GM18526 (cell line): ENCODE results near the gene CD81.

Experiments
- POLR2A ChIP-seq: IDR thresholded peaks from 3 replicates; pipeline ENCODE4 v1.6.1; 2011; ENCODE audit not compliant: insufficient read length; ENCODE audit errors: extremely low read depth

Gene CD81

DNA sequence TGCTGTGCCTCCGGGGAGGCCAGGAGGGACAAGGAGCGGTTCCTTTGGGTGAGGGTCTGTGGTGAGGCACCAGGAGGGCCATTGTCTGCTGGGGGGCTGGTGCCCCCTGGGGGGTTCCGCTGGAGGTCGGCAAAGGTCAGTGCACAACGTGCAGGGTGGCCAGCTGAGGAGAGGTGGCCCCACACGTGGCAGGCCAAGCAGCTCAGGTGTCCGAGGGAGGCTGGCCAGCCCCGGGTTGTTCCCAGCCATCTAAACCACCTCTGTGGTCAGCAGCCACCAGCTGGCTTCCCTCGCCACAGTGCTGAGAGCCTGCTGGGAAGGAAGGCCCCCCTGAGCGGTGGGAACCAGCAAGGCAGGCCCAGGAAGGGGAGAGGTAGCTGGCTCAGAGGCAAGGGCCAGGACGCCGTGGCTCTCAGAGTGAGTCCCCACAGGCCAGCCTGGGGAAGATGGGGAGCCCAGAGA is 27.7 kb downstream of the CD81 start:
- no peak for TF ChIP-seq POLR2A

DNA sequence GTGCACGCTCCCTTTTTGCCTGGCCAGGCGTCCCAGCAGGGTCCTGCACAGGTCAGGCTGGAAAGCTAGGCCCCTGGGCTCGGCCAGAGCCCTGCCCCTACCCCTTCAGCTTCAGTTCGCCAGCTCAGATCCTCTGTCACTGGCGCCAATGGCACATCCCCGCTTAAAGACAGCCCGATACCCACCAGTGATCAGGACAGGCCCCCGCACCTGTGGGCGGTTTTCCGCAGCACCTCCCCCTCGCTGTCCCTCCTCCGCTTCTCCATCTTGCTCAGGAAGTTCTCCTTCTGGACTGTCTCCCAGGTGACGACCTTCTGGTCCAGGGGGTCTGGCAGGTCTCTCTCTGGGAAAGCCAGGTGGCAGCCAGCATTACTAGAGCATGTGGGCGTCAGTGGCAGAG is 29.3 kb downstream of the CD81 start:
- no peak for TF ChIP-seq POLR2A

DNA sequence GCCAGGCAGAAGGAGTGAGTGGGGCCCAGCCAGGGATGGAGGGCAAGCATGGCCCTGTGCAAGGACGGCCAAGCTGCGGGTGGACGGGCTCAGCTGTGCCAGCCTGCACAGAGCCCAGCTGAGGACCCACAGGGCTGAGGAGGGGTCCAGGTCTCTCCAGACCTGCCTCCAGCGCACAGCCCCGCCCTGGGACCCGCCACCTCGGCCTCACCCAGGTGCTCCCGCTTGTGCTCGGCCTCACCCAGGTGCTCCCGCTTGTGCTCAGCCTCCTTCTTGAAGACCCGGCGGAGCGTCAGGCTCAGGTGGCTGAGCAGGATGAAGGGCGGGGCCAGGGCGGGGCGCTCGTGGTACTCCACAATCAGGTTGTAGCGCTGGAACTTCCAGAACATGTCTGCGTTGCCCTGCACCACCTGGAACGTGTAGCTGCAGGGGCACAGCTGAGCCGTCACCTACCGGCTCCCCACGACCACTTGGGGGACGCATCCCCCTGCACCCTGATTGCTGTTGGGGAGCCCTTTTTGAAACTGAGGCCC is 29.8 kb downstream of the CD81 start:
- TF ChIP-seq POLR2A: no peak

DNA sequence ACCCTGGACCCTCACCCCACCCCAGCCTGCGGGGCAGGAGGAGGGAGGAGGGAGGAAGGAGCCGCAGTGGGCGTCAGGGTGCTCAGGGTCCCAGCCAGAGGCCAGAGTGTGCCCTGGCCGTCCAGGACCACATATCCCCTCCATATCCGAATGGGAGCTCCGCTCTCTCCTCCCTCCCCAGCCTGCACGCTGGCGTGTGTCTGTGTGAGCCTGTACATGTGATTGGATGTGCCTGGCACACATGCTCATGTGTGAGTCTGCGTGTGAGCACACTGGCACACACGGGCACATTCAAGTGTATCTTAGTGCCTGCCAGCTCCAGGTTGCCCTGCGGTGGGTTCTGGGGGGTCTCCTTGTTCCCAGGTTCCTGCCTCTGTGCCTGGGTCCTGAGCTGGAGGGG is 31.6 kb downstream of the CD81 start:
- no peak for TF ChIP-seq POLR2A

DNA sequence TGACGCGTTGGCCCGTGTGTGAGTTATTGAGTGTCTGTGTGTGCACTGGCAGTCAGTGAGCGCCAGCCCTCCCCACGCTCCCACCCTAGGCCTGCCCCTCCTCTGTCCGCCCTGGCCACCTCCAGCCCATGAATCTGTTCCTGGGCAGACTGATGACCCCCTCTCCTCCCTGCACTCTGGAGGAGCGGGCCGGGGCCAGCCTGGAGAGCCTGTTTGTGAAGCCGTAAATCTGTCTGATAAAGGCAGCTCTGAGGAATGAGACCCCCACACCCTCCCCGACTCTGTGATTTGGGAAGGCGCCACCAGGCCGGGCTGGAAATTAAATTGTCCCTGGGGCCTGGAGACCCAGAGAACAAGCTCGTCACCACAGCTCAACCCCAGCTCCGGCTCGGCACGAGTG is 32.0 kb downstream of the CD81 start:
- no peak for TF ChIP-seq POLR2A

DNA sequence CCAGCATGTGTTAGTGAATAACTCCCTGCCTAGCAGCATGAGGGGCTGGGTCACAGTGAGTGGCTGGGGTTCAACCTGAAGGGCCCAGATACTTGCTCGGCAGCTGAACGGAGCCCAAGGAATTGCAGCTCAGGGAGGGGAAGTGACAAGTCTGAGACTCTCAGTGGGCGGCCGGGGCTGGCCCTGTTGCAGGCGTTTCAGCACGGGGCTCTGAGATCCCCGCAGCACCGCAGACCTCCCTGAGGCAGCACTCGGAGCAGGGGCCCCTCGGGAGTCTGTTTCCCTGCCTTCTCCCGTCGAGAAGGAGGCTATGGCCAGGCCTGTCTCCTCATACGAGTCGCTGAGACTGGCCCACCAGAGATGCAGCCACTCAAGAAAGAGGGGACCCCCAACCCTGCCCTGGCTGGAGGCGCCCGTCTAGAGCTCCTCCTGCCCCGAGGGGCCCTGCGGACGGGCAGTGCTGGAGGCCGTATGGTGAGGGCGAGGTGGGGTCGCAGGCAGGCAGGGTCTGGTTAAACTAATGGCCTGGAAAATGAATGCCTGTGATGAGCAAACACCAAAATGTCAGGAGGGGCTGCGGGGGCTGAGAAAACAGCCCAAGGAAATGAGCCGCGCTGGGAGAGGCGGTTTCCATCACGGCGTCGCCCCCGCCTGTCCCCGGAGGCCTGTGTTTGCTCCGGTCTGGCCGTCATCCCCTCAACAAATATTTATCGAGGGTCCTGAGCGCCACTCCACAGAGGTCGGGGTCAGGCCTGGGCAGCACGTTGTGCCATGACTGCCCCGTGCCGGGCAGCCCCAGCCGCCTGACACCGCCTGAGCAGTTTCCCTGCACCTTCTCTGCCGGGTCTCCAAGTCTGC is 32.7 kb downstream of the CD81 start:
- no peak for TF ChIP-seq POLR2A

DNA sequence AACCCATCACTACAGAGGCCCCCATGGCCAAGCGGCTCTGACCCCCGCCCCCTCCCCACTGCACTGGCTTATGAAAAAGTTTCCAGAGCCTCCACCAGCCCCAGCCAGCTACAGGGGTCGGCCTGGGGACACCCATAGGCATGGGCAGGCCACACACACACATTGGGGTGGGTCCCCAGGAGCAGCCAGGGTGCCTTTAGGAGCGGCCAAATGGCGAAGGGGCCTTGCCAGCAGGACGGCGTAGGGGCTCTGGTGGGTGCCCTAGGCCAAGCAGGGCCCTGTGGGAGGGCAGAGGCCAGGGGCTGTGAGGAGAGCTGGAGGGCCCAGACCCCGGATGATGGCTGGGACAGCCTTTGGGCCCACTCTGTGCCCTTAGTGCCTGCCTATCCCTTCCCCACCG is 33.5 kb downstream of the CD81 start:
- no peak for TF ChIP-seq POLR2A

DNA sequence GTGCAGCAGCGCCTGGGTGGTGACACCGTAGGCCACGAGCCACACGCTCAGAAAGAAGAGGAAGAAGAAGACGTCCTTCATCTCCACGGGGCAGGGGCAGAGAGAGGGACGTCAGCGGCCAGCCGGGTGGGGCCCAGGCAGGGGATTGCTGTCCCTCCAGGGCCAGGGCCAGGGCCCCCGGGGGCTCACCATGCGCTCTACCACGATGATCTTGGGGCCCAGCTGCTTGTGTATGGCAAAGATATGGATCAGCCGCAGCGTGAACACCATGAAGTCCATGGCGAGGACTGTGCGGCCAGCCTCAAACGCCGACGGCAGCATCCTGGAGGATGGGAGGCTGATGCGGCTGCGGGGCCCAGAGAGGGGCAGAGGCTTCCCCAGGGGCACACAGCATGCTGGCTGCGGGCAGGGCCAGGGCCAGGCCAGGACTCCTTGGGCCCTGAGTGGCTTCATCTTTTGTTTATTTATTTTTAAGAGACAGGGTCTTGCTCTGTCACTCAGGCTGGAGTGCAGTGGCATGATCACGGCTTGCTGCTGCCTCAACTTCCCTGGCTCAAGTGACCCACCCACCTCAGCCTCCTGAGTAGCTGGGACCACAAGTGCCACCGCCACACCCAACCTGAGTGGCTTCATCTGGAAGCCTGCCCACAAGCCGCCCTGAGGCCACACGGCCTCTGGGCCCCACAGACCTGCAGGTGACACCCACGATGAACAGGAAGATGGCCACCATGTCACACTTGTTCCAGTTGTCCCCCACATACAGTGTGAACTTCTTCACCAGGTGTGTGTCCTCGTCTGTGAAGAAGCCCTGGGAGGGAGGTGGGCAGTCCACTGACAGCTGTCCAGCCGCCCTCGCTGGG is 34.6 kb downstream of the CD81 start:
- TF ChIP-seq POLR2A: no peak

DNA sequence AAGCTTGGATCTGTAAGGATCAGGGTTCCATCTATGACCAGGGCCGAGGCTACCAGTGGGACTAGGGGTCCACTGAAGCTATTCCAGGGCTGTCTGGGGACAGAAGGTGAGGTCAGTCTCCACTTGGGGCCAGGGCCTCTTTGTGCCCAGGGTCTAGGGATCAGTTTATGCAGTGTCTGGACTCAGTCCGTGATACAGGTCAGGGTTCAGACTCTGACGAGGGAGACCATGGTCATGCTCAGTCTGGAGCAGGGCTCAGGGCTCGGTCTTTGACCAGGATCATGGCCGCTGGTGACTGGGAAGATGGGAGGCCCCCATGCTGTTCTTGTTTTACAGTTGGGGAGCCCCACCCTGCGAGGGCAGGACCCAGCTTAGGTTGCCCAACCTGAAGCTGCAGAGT is 35.2 kb downstream of the CD81 start:
- TF ChIP-seq POLR2A: no peak

DNA sequence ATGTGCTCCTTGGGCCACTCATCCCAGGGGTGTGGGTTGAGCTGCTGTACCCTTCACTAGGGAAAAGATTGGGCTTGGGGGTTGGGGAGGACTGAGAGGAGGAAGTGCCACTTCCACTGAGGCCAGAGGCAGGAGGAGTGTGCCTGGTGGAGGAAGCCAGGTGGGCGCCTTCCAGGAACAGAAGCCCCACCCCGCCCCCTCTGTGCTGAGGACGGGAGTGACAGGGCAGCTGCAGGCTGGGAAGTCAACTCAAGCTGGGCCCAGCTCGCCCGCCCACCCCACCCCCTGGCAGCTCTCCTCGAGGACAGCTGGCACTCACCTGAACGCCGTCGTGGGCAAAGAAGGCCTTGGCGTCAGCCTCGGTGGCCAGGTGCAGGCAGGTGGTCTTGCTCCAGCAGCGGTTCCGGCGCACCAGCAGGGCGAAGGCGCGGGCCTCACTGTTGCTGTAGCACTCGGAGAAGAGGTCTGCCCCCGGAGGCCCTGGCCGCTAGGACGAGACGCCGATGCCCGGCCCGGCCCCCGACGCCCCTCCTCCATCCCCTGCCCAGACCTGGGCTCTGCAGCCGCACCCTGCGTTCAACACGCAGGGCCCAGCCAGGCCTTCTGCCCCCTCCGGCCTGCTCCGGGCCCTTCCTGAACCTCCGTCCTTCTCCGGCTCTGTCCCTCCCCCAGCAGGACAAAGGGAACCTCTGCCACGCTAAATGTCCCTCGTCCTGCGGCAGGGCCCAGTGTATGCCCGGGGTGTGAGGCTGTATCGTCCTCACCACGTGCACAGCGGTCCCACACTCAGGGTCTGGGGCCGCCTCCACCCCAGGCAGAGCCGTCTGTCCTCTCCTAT is 36.9 kb downstream of the CD81 start:
- no peak for TF ChIP-seq POLR2A

DNA sequence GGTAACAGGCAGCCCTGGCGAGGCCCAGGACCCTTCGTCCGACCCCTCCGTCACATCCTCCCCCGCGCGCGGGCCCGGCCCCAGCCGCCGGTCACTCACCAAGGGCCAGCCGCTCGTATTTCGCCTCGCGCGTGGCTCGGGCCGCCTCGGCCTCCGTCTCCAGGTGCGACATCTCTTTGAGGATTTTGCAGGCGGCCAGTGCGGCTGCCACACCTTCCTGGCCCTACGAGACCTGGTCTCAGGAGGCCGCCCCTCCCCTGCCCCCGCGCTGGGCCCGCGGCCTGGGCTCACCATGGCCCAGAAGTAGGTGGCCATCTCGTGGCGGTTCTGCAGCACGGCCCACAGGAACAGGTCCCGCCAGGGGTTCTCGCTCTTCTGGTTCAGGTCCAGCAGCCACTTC is 37.5 kb downstream of the CD81 start:
- no peak for TF ChIP-seq POLR2A

DNA sequence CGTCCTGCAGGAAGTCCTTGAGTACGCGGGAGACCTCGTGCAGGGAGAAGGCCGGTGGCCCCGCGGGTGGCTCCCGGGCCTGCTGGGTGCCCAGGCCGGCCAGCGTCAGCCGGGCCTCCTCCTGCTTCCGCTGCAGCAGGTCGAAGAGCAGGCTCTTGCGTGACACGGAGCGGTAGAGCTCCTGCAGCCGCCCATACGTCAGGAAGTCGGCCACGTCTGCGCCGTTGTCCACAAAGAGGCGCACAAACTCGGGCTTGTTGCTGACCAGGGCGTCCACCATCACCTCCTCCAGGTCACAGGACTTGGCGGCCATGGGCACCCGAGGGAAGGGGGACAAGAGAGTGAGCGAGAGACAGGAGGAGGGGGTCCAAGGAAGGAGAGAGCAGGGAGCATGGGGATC is 38.1 kb downstream of the CD81 start:
- TF ChIP-seq POLR2A: no peak

DNA sequence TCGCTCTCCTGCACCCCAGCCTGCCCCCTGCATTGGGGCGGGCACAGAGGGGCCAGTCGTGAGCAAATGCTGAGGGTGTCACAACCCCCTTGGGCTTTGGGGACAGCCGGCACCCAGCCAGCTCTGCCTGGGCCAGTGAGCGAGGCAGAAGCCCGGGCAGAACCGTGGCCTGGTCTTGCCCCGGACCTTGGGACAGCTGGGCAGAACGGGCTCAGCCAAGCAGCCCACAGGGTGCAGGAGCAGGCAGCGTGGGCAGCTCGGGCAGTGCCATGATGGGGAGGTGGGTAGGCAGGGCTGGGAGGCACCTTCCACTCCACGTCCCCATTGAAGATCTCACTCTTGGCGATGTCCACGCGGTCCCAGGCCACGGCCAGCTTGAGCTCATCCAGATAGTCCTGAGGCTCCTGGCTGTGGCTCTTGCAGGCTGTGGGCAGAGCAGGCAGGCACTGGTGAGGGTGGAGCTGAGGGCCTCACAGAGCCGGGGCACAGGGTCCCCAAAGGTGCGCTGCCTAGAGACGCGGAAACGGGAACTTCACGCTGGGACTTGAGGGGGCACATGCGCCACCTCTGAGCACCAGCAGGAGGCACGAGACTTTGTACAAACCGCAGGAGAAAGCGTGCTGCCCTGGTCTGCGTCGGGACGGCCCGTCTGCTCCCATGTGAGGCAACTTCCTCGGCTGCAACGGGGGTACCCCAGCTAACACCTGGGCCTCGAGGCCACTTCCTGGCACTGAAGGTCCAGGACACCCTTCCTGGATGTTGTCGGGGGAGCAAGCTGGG is 38.7 kb downstream of the CD81 start:
- TF ChIP-seq POLR2A: no peak

DNA sequence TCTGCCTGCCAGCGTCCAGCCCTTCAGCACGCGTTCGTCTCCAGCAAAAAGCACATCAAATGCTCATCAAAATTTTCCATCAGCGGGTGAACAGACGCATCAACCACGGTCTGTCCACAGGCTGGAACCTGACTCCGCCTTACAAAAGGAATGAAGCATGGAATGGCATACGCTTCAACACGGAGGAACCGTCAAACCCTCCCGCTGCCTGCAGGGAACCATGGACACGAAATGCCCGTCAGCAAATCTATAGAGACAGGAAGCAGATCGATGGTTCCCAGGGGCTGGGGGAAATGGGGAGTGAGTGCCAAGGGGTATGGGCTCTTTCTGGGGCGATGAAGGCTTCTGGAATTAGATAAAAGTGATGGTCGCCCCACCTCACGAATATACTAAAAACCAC is 39.7 kb downstream of the CD81 start:
- TF ChIP-seq POLR2A: no peak
